OCI-LY1 (cell line): ENCODE measurements around the gene PAEP.
"Not testable (repeated sequence)": the region's sequence is repeated elsewhere in the genome, so short reads cannot be mapped to it uniquely, and the experiment has no call there.

Experiments
- H2AFZ ChIP-seq: fragments of 200-600 bp; sonication (generic), shearing (Covaris generic); 2 replicates; pipeline ENCODE4 v1.6.0; 2014; ENCODE audit warnings: antibody characterized with exemption, mild to moderate bottlenecking, low read length
- H3F3A ChIP-seq: fragments of 200-600 bp; sonication (generic), shearing (Covaris generic); 2 replicates; pipeline ENCODE4 v1.6.0; 2014; ENCODE audit warnings: mild to moderate bottlenecking, antibody characterized with exemption, low read length, moderate library complexity; ENCODE audit not compliant: insufficient read depth
- H3K27ac ChIP-seq: fragments of 200-600 bp; sonication (generic); 2 replicates; pipeline ENCODE4 v1.5.1; 2014; ENCODE audit warnings: low read length, mixed run types, mild to moderate bottlenecking, low read depth; ENCODE audit not compliant: poor library complexity, severe bottlenecking
- H3K27me3 ChIP-seq: fragments of 200-600 bp; sonication (generic); 2 replicates; pipeline ENCODE4 v1.6.0; 2014; ENCODE audit warnings: antibody characterized with exemption, mild to moderate bottlenecking, low read length, moderate library complexity; ENCODE audit not compliant: insufficient read depth
- H3K36me3 ChIP-seq: fragments of 200-600 bp; sonication (generic); 2 replicates; pipeline ENCODE4 v1.6.1; 2014; ENCODE audit warnings: mild to moderate bottlenecking, antibody characterized with exemption, low read length, moderate library complexity, mixed read lengths; ENCODE audit not compliant: insufficient read depth
- H3K4me1 ChIP-seq: fragments of 200-600 bp; sonication (generic); 2 replicates; pipeline ENCODE4 v1.5.1; 2014; ENCODE audit warnings: mild to moderate bottlenecking, low read length, moderate library complexity; ENCODE audit not compliant: insufficient read depth, severe bottlenecking
- H3K4me2 ChIP-seq: fragments of 200-600 bp; sonication (generic), shearing (Covaris generic); 2 replicates; pipeline ENCODE4 v1.6.1; 2014; ENCODE audit warnings: low read length
- H3K4me3 ChIP-seq: fragments of 200-600 bp; sonication (generic); 2 replicates; pipeline ENCODE4 v1.5.1; 2014; ENCODE audit warnings: low read length, low read depth, mild to moderate bottlenecking, mixed read lengths; ENCODE audit not compliant: poor library complexity, severe bottlenecking
- H3K79me2 ChIP-seq: fragments of 200-600 bp; shearing (Covaris generic); 2 replicates; pipeline ENCODE4 v1.6.1; 2016; ENCODE audit warnings: mixed run types, low read length, mixed read lengths; ENCODE audit not compliant: insufficient read depth
- H3K9ac ChIP-seq: fragments of 200-600 bp; sonication (generic), shearing (Covaris generic); 2 replicates; pipeline ENCODE4 v1.6.1; 2014; ENCODE audit warnings: mild to moderate bottlenecking, low read length, mixed read lengths
- H3K9me2 ChIP-seq: fragments of 200-600 bp; sonication (generic), shearing (Covaris generic); 2 replicates; pipeline ENCODE4 v1.6.1; 2014; ENCODE audit warnings: low read depth, mild to moderate bottlenecking, low read length, mixed read lengths
- H3K9me3 ChIP-seq: fragments of 200-600 bp; shearing (Covaris generic); 2 replicates; pipeline ENCODE4 v1.6.1; 2014; ENCODE audit warnings: low read length, mixed read lengths
- H4K20me1 ChIP-seq: fragments of 200-600 bp; sonication (generic), shearing (Covaris generic); 2 replicates; pipeline ENCODE4 v1.6.0; 2016; ENCODE audit warnings: mild to moderate bottlenecking, low read length; ENCODE audit not compliant: insufficient read depth
- CTCF ChIP-seq: fragments of 200-600 bp; sonication (generic), shearing (Covaris generic); IDR thresholded peaks from 2 replicates; pipeline ENCODE4 v1.5.1; 2017; ENCODE audit warnings: mild to moderate bottlenecking, antibody characterized with exemption, low read length, moderate library complexity, mixed read lengths
- EZH2 ChIP-seq: fragments of 200-600 bp; sonication (generic), shearing (Covaris generic); IDR thresholded peaks from 2 replicates; pipeline ENCODE4 v1.8.0; 2017; ENCODE audit warnings: borderline replicate concordance, mixed run types, mild to moderate bottlenecking, antibody characterized with exemption, low read length, moderate library complexity, mixed read lengths

PAEP gene

GRCh38 chr9:135531096-135531495, 30.5 kb upstream of the PAEP start:
- no peaks in the 10 kb centered on the region for H3K36me3 ChIP-seq
- H3K9me2 ChIP-seq = no peaks in the 10 kb centered on the region
- H3K9me3 ChIP-seq = no peaks in the 10 kb centered on the region
- no peaks in the 10 kb centered on the region for H4K20me1 ChIP-seq
- no peaks in the 10 kb centered on the region for H3K79me2 ChIP-seq
- TF ChIP-seq CTCF (no peak), EZH2 (no peak)
- no peak overlapping the region for H3K27ac ChIP-seq
- no peak overlapping the region for H3K4me3 ChIP-seq
- no peak overlapping the region for H3K4me2 ChIP-seq
- no peaks in the 10 kb centered on the region for H3F3A ChIP-seq
- no peak overlapping the region for H3K9ac ChIP-seq
- H3K4me1 ChIP-seq = no peaks in the 10 kb centered on the region
- H2AFZ ChIP-seq = no peak overlapping the region
- no peaks in the 10 kb centered on the region; the same call in 1 of the 2 replicates for H3K27me3 ChIP-seq

- no peak for TF ChIP-seq CTCF
- no peak for TF ChIP-seq EZH2
- Histone ChIP-seq H3K27me3 (no peaks in the 10 kb centered on the region; the same call in 1 of the 2 replicates), H4K20me1 (no peaks in the 10 kb centered on the region), H3K79me2 (no peaks in the 10 kb centered on the region), H3K9me3 (no peaks in the 10 kb centered on the region), H3K4me2 (no peak overlapping the region), H3K27ac (no peak overlapping the region), H3K4me1 (no peaks in the 10 kb centered on the region), H3F3A (no peaks in the 10 kb centered on the region), H3K36me3 (no peaks in the 10 kb centered on the region), H3K9me2 (no peaks in the 10 kb centered on the region), H2AFZ (no peak overlapping the region), H3K9ac (no peak overlapping the region), H3K4me3 (no peak overlapping the region)
Measured at GRCh38 chr9:135533113-135533512, 28.4 kb upstream of the PAEP start.

- Histone ChIP-seq H3K27me3 (no peaks in the 10 kb centered on the region; the same call in 1 of the 2 replicates), H3K79me2 (no peaks in the 10 kb centered on the region), H3K4me1 (no peaks in the 10 kb centered on the region), H4K20me1 (no peaks in the 10 kb centered on the region), H3K27ac (no peak overlapping the region), H3K4me2 (no peak overlapping the region), H3K4me3 (no peak overlapping the region), H3K9ac (no peak overlapping the region), H3K9me2 (no peaks in the 10 kb centered on the region), H3F3A (no peaks in the 10 kb centered on the region), H2AFZ (no peak overlapping the region), H3K36me3 (no peaks in the 10 kb centered on the region), H3K9me3 (no peaks in the 10 kb centered on the region)
- TF ChIP-seq CTCF (no peak), EZH2 (no peak)
Measured at GRCh38 chr9:135533674-135534073, 27.9 kb upstream of the PAEP start.

- not testable (repeated sequence) for H3K27ac ChIP-seq, H3K27me3 ChIP-seq, H3F3A ChIP-seq, H3K9ac ChIP-seq, H4K20me1 ChIP-seq, H3K36me3 ChIP-seq, H3K9me3 ChIP-seq, H2AFZ ChIP-seq, H3K4me3 ChIP-seq, H3K4me1 ChIP-seq, H3K79me2 ChIP-seq, H3K4me2 ChIP-seq, H3K9me2 ChIP-seq
Measured at GRCh38 chr9:135534192-135534711, 27.3 kb upstream of the PAEP start.

- not testable (repeated sequence) for H2AFZ ChIP-seq, H3K4me1 ChIP-seq, H3K9ac ChIP-seq, H3K27ac ChIP-seq, H3K4me2 ChIP-seq, H3K27me3 ChIP-seq, H3K4me3 ChIP-seq, H3K36me3 ChIP-seq, H3K79me2 ChIP-seq, H3F3A ChIP-seq, H4K20me1 ChIP-seq, H3K9me3 ChIP-seq, H3K9me2 ChIP-seq
Measured at GRCh38 chr9:135534826-135535225, 26.7 kb upstream of the PAEP start.
